Measurements from ENCODE around the gene ADAMTS16.

DNA sequence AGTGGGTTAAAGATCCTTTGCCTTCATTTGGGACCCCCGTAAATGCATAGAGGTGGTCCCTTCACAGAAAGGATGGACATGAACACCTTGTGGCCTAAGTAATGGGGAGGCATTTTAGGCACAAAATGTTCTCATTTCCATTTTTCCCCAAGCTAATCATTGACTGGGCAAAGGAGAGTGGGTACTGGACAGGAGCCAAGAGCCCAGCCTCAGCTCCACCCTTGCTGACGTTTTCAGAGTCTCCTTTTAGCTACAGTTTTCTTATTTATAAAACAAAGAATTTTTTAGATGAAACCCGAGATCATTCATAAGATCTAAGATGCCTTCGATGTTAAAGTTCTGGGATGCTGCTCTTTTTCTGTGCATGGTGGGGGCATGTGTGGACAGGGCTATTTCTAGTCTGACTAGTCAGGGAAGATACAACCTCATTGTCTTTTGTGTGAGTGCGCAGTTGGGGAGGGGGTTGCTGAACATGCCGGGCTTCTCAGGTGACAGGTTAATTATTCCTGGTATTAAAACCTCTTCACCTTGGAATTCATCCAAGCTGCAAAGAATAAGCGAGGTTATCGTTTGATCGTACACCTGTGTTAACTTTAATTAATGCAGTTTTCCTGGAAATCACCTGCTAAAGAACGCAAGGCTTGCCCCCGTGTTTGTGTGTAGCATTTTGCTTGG, 48.4 kb downstream of the ADAMTS16 start:
- TF ChIP-seq ESRRG (CRISPR knock-in tag; IDR thresholded peaks at IDR 0.05) (no peak), ARNTL (CRISPR knock-in tag; IDR thresholded peaks at IDR 0.05; ENCODE audit: borderline replicate concordance, low read depth) (no peak), TOX (CRISPR knock-in tag; IDR thresholded peaks at IDR 0.05; ENCODE audit: borderline replicate concordance) (no peak)

Measured in SK-N-SH treated with all-trans-retinoic acid at 6 μM for 48 hours (cell line).